Lower leg skin (tissue), 3 donors: ENCODE data around the gene DDX10.

ENCODE experiments used
- POLR2A ChIP-seq, 2 donors: fragments of 450-650 bp; IDR thresholded peaks; one replicate each; pipeline ENCODE4 v1.6.1; 2016 to 2017; ENCODE audit warnings: antibody characterized with exemption in 2 of 2, mild to moderate bottlenecking in 1 of 2, moderate library complexity in 1 of 2
- TF ChIP-seq, protein P1 (sequence below), 3 donors: fragments of 450-650 bp; IDR thresholded peaks; one replicate each; pipeline ENCODE4 v1.5.1; 2016; ENCODE audit warnings: antibody characterized with exemption in 3 of 3, mild to moderate bottlenecking in 3 of 3, moderate library complexity in 2 of 3

DNA sequence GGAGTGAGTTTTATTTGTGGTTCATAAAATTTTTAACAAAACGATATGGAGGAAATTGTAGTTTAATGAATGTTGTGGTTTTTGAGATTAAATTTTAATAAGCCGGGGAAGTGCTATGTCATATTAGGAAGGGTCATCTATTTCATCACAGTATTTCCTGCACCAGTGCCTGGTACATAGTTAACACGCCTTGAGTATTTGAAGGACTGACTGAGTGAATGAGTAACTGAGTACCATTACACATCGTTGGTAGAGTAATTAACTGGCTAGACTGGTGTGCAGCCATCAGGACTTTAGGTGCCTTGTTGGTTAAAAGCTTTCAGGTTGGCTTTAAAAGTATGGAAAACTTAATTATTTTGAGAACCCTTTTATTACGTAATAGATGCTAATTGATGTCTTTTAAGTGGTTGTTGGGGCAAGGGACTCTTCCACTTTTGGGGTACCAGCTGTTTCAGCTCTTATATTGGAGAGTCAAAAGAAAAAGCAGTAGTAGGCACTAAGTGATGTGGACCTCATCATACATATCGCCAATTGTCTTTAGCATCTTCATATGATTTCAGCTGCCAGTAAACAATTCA lies 101.8 kb downstream of the DDX10 start:
- TF ChIP-seq POLR2A (IDR thresholded peaks at IDR 0.05): no peak
- TF ChIP-seq, protein P1, sequence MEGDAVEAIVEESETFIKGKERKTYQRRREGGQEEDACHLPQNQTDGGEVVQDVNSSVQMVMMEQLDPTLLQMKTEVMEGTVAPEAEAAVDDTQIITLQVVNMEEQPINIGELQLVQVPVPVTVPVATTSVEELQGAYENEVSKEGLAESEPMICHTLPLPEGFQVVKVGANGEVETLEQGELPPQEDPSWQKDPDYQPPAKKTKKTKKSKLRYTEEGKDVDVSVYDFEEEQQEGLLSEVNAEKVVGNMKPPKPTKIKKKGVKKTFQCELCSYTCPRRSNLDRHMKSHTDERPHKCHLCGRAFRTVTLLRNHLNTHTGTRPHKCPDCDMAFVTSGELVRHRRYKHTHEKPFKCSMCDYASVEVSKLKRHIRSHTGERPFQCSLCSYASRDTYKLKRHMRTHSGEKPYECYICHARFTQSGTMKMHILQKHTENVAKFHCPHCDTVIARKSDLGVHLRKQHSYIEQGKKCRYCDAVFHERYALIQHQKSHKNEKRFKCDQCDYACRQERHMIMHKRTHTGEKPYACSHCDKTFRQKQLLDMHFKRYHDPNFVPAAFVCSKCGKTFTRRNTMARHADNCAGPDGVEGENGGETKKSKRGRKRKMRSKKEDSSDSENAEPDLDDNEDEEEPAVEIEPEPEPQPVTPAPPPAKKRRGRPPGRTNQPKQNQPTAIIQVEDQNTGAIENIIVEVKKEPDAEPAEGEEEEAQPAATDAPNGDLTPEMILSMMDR (IDR thresholded peaks at IDR 0.05): no peak
